HG02678 (cell line): ENCODE results near the gene CACNA2D4.

Experiments
- ATAC-seq: cut with Tn5 transposase; IDR thresholded peaks from one replicate; pipeline ENCODE4 v1.9.1; 2021; ENCODE audit warnings: mild to moderate bottlenecking, moderate library complexity; ENCODE audit not compliant: unreplicated experiment

CACNA2D4 gene

DNA sequence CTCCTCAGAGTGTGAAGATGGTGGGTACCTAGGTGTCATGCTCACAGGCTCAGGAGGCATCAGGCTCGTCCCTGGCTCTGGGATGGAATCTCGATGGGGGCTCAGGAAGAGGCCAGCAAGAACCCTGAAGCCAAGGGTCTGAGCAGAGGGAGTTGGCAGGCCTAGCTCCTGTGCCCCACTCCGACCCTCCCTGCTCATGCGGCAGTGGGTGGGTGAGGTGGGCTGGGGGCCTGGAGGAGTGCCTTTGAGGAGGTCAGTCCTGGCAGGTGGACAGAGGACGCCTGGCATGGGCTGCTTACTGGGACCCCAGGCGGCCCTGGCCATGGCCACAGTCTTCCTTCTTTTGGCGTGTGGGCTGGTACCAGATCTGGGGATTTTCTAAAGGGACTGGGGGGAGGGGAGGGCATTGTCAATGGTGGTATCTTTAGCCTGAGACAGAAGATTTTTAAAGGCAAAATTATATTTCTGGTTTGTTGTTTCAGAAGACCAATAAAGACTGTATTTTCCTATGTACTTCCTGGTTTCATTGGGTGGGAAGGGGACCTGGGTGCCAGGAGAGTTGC is 82.1 kb downstream of the CACNA2D4 start:
- ATAC-seq = no peak

DNA sequence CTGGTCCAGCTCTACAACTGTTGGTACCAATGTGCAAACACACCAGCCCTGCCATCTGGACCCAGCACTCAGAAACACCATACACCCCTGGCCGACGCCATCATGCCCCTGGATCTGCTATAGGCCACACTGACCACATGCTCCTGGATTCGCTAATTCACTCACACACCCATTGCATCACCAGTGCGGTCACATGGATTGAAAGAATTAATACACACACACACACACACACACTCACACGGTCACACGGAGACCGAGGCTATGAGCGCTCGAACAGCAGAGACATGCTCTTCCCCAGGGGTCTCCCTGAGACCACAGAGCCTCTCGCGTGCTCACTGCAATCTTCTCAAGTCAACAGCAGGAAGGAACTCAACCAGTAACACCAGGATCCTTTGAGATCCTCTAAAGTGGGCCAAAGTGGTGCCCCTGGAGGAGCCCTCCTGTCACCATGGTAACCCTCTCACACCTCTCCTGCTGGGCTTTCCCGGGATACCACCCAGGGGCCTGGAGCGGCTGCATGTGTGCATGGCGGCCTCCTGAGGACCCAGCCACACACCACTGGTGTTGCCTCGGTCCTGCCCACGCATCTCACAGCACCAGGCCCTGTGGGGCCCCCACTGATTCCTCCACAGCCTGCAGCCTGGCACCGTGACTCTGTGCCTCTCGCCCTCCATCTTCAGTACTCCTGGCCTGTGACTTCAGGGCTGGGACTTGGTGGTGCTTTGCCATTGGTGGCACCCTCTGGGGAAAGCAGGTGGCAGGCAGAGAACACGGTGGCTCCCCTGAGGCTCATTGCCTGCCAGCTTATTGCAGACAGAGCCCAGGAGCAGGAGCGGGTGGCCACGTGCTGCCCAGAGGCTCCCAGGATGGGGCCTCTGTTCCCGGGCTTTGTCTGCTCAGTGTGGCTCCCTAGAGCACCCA is 83.0 kb downstream of the CACNA2D4 start:
- no peak for ATAC-seq

DNA sequence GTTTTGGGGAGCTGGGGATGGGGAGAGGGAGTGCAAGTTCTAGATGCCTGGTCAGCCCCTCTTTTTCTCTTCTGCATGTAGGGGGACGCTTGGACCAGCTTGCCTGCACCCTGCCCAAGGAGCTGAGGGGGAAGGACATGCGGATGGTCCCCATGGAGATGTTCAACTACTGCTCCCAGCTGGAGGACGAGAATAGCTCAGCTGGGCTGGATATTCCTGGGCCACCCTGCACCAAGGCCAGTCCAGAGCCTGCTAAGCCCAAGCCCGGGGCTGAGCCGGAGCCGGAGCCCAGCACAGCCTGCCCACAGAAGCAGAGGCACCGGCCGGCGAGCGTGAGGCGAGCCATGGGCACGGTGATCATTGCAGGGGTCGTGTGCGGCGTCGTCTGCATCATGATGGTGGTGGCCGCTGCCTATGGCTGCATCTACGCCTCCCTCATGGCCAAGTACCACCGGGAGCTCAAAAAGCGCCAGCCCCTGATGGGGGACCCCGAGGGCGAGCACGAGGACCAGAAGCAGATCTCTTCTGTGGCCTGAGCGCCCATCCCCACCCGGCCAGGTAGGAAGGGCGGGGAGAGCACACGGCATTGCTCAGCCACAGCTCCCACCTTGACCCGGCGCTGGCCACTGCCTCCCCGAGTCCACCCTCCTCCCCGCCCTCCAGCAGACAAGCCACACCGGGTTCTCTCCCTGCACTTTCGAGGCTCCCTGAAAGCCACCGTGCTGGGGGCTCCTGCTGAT is 84.1 kb downstream of the CACNA2D4 start:
- no peak for ATAC-seq

DNA sequence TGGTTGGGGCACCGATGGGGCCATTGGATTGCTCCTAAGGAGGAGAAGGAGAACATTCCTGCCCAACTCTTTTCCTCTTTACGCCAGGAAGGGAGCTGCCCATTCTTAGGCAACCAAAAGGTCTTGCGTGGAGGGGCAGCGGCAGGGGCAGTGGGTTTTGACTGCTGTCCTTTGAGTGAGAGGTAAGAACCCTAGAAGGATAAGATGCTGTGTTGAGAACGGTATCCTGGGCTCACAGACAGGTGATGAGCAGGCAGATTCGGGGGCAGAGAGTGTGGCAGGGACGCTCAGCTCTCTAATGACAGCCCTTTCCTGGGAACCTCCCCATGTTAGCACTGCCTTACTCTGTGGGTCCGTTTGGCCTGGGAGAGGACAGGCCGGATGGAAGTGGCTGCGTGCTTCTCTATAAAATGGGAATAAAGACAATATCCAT is 84.8 kb downstream of the CACNA2D4 start:
- ATAC-seq = no peak

DNA sequence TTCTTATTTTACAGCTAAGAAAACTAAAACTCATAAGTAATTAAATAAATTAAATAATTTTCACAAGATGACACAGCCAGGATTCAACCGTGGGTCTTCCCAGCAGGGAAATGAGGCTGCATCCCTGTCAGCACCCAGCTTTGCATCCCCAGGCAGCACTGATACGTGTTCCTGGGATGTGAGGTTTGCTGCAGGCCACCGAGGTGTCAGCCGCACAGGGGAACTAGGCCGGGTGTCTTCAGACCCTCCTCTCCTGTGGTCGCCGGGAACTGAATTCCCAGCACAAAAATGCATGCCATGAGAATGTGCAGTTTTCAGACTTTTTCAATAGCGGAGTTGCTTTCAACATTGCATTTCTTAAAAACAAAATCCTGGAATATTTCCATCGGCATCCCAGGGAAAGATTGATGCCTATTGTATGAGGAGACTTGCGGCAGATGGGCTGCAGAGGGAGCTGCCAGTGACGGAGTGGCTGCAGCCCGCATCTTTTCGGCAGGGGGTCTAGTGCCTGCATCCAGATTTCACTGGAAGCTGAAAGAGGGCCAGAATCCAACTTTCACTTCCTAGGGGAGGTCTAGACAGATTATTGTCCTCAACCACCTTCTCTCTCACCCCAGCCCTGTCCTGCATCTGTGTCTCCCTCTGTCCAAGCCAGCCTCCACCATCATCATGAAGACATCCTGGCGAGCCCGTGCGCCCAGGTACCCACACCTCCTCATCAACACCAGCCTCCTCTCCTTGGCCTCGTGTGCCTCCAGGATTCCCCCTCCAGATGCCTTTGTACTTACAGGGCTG is 85.5 kb downstream of the CACNA2D4 start:
- no peak for ATAC-seq

DNA sequence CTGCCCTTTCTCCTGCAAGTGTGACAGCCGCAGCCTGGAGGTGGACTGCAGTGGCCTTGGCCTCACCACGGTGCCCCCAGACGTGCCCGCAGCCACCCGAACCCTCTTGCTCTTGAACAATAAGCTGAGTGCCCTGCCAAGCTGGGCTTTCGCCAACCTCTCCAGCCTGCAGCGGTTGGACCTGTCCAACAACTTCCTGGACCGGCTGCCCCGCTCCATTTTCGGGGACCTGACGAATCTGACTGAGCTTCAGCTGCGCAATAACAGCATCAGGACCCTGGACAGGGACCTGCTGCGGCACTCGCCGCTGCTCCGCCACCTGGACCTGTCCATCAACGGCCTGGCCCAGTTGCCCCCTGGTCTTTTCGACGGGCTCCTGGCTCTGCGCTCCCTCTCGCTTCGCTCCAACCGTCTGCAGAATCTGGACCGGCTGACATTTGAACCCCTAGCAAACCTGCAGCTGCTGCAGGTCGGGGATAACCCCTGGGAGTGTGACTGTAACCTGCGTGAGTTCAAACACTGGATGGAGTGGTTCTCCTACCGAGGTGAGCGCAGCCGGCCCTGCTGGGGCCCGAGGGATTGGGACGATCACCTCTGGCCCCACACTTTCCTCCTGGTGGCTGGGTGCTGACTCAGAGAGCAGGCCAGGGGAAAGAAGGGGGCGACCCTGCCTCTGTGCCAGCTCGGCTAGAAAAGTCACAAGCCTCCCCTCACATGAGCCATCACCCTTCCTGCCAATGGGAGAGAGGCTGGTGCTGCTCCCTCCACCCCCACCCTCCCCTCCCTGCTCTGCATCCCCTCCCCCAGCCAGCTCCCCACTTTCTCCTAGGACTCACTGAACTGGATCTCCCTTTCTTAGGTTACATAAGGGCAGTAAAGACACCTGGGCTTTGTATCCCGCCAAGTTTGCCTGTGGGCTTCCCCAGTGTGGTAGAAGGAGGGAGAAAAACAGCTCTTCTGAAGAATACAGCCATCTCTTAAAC is 87.2 kb downstream of the CACNA2D4 start:
- ATAC-seq = no peak

DNA sequence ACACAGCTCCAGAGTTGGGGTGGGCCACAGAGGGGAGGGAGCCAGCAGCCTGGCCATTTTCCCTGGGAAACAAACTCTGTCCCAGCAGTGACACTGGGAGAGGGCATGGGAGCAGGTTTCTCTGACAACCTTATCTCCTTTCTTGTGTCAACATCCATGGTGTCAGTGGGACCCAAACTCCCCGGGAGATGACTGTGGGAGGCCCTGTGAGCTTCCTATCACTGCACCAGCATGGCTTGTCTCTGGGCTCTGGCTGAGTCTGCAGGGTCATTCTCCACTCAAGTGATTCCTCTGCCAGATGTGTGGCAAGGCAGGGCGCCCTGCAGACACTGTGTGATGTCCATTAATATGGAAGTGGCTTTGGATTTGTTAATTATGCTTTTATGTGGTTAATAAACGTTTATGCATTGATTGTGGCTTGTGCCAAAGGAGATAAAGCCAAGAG is 88.0 kb downstream of the CACNA2D4 start:
- ATAC-seq = no peak

DNA sequence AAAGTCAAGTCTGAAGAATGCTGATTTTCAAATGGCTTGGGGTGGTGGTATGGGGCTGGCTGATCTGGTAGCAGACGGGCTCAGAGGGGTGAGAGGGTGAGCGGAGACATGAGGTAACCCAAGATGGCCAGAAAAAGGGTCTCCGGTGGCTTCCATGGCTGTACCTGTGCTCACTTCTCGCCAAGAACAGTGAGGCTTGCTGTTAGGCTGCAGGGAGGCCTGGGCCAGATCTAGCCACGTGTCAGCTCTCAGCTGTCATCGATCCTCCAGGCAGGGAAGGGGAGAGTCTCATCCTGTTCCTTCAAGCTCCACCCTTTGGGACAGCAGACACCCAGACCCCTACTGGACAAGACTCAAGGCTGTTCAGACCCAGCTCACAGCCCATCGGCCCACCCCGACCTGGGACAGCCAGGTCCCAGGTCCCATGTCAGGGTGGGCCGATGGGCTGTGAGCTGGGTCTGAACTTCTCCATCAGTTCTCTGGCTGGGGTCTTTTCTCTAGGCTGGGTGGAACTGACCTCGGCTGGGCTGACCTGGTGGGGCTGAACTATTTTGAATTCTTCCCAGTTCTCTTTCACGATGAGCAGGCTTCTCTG is 89.0 kb downstream of the CACNA2D4 start:
- ATAC-seq = no peak

DNA sequence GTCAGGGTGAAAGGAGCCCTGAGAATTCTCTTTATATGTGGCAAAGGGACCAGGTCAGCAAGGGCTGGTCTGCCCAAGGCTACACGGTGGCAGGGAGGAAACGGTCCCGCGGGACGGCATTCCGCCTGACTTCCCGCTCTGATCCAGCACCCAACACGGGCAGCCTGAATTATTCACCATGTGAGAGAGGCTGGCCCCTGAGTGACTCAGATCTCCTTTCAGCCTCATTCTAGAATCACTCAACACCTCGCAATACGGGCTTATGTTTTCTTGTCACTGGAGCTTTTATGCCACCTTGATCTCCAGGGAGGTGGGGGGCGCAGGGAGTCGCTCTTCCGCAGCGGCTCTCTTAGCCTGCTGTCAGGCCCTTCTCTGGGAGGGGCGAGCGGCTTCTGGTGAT is 89.6 kb downstream of the CACNA2D4 start:
- ATAC-seq = no peak

DNA sequence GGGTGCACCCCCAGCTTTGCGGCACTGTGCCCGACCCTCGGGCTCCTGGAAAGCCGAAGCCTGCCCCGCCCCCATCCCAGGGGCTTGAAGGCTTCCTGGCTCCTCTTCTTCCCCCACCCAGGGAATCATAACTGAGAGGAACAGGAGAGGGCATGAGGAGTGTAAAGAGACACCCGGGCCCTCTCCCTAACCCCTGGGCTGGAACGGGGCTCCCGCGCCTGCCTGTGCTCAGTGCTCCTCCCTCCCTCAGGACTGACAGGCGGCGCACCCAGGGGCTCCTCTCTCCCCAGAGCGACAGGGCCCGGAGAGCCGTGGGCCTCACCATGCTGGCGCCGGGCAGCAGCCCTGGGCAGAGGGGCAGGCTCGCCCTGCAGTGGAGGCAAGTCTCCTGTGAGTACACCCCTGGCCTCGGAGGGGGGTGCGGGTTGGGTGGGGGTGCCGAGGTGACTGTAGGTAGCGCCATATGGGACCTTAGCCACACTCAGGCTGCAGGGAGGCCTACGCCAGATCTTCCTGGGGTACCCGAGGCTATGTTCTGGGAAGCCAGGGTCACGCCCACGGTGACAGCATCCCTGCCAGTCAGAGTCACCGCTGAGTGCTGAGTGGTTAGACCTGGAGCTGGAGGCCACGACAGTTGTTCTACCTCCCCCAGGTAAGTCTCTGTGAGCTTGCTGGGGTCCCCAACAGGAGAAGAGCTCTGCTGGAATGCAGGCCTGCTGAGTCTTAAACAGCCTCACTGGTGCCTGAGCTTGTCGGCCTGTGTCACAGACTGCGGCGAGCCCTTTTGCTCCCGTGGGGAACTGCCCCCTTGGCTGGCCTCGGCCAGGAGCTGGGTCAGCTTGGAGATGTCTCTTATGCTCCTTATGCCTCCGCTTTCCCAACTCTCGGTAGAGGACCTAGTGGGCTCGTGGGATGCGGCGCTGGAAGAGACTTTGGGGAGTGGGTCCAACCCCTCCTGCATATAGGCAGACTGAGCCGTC is 90.3 kb downstream of the CACNA2D4 start:
- ATAC-seq = no peak

DNA sequence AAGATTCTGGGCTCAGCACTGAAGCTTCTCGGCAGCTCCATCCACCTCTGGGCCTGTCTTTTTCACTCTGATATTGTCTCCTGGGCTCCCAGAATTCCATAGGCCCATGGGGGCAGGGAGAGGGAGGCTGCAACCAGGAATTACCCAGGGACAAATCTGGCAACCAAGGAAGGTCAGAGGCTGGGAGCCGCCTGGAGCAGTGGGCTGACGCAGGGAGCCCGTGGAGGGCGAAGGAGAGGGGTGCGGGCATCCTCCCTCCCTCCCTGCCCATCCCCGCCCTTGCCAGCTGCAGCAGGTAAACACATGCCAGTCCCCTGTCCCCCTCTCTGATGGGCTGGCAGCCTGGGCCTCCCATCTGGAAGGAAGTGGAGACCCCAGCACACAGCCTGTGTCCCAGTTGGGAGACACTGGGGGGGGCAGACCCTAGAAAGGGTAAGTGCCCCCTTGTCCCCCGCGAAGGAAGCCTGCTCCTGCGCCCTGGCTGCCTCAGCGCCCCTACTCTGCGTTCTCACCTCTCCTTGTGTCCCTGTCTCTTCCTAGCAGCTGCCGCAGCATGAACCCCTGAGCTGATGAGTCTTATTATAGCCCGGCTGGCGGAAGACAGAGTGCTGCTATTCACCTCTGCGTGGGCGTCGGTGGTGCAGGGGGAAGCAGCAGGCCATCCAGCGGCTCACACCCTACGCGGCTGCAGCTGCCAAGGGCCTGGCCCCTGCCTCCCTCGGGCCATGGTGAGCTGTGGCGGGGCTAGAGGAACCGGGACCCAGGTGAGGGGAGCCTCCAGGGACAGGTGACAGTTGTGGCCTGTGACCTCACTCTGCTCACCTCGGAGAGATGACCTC is 91.4 kb downstream of the CACNA2D4 start:
- ATAC-seq = no peak

DNA sequence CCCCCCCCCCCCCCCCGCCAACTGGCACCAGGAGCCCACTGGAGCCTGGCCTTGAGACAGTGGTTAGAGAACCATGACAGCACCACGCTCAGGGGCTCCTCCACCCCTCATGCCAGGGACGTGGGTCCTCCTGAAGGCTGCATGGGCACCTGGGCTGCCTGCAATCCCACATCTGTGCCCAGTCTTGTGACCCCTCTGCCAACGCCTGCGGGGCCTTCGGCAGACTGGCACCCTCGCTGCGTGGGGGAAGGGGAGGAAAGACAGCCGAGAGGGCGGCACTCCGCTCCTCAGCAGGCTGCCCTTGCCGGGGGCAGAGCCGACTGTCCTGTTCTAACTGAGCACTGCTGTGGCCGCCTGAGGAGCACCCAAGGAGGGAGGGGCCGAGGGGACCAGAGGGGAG is 92.1 kb downstream of the CACNA2D4 start:
- no peak for ATAC-seq

DNA sequence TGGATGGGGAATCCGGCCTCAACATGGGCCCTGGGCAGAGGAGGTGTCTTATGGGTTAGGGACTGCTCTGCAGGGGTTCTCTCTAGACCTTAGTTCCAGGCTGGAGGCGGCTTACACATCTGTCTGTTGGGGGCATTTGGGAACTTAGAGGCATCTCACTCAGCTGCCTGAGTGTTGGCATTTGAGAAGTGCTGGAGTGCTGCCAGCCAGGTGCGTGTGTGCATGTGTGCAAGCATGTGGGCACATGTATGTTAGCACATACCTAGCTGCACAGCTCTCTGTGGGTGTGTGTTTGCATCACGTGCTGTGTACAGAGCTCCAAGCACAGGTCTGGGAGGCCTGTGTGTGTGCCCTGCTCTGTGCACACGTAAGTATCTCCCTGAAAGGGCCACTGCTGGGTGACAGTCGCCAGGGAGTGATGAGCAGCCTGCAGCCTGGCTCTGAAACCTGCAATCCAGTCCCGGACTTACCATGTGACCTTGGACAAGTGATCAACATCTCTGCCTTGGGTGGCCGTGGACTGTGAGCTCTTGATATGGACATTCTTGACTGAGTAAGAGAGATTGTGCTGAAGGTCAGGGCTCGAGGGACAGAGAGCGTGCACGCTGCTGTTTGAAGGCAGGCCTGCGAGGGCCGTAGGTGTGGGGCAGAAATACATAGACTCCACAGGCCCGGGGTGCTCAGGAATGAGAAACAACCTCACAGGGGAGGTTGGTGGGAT is 92.9 kb downstream of the CACNA2D4 start:
- ATAC-seq = no peak

DNA sequence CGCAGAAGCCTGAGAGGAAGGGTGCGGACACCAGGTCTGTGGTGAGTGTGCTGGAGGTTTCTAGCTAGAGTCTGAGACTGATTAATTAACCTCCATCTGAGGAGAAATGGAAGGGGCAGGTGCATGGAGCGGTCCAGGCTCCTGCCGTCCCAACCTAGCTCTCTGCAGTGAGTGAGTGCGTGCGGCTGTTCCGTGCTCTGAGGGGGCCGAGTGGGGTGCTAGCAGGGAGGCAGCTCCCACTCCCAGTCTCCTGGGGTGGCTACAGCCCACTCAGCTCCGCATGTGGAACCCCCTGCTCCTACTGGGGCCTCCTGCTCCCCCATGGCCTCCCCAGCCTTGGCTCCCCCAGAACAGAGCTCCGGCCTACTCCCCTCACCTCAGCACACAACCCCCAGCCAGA is 95.2 kb downstream of the CACNA2D4 start:
- no peak for ATAC-seq

DNA sequence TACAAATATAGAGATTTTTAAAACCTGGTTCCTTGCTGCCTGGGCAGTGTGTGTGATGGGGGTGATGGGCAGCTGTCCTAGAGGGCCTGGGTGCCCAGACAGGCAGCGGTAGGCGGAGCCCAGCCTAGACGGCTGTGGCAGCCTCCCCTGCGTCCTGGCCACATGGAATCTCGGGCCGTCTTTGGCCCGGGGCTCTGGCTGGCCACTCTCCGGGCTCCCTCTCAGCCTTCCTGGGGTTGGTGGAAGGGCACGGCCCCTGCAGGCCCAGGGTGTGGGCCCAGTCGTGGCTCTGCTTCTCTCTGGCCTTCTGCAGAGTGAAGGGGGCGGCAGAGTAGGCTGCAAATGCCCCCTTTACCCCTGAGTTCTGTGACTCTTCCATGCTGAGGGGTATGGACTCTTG is 95.8 kb downstream of the CACNA2D4 start:
- no peak for ATAC-seq

DNA sequence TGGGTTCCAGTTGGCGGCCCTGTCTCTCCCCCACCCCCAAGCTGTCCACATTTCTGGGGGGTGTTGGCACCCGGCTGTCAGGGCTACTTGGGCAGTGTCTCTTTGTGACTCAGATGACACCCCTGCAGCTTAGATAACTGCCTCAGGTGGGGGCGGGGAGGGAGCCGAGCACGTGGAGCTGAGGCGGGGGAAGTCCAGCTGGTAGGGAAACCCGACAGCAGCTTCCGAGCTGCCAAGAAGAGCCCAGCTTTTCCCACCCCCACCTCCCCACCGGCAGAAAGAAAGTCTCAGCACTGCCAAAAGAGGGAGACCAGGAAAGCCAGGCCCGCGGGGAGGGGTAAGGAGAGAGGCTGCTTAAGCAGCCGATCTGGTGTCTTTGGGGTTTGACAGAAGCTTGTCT is 96.6 kb downstream of the CACNA2D4 start:
- ATAC-seq = no peak

DNA sequence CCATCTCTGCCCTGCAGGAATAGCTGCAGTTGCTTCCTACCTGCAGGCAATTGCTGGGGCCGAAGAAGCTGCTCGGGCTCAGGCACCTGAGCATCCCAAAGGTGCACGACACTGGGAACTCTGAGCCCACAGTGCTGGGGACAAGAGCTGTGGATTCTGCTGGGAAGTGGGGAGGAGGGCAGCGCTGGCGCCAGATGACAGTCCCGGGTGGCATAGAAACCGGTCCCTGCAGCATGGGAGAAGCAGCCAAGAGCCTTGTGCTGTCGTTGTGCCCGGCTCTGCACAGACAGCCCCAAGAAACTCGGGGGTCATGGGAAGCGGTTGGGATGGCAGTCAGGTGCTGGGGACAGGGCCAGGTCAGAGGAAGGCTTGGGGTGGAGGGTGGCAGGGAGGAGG is 97.6 kb downstream of the CACNA2D4 start:
- no peak for ATAC-seq
